Measurements from ENCODE around the gene ATRN.

Gene ATRN

GRCh38 chr20:3658716-3659491 lies 188.1 kb downstream of the ATRN start:
- no peaks in the 10 kb centered on the region for H3K4me1 ChIP-seq (ENCODE audit: control insufficient read depth, insufficient read depth, low read length)
- peaks cover 53% of the 10 kb centered on the region for H3K27me3 ChIP-seq (ENCODE audit: control insufficient read depth, insufficient read depth, low read length)
- no peak overlapping the region for H3K4me3 ChIP-seq (ENCODE audit: low read depth, low read length)
- H3K36me3 ChIP-seq (ENCODE audit: control insufficient read depth, insufficient read depth, low read length) = no peaks in the 10 kb centered on the region
- H3K9ac ChIP-seq (ENCODE audit: low read depth, low read length) = no peak overlapping the region
- H3K27ac ChIP-seq (ENCODE audit: low read depth, low read length) = no peak overlapping the region
- no peaks in the 10 kb centered on the region for H3K9me3 ChIP-seq (ENCODE audit: control insufficient read depth, insufficient read depth, low read length)

GRCh38 chr20:3659492-3660261 lies 188.9 kb downstream of the ATRN start:
- no peaks in the 10 kb centered on the region for H3K4me1 ChIP-seq (ENCODE audit: control insufficient read depth, insufficient read depth, low read length)
- no peak overlapping the region for H3K4me3 ChIP-seq (ENCODE audit: low read depth, low read length)
- H3K27me3 ChIP-seq (ENCODE audit: control insufficient read depth, insufficient read depth, low read length) = peaks cover 56% of the 10 kb centered on the region
- H3K36me3 ChIP-seq (ENCODE audit: control insufficient read depth, insufficient read depth, low read length) = no peaks in the 10 kb centered on the region
- H3K27ac ChIP-seq (ENCODE audit: low read depth, low read length) = no peak overlapping the region
- H3K9ac ChIP-seq (ENCODE audit: low read depth, low read length) = no peak overlapping the region
- H3K9me3 ChIP-seq (ENCODE audit: control insufficient read depth, insufficient read depth, low read length) = no peaks in the 10 kb centered on the region

- Histone ChIP-seq H3K9ac (ENCODE audit: low read depth, low read length) (no peak overlapping the region), H3K27ac (ENCODE audit: low read depth, low read length) (no peak overlapping the region), H3K27me3 (ENCODE audit: control insufficient read depth, insufficient read depth, low read length) (peaks cover 56% of the 10 kb centered on the region), H3K4me1 (ENCODE audit: control insufficient read depth, insufficient read depth, low read length) (no peaks in the 10 kb centered on the region), H3K9me3 (ENCODE audit: control insufficient read depth, insufficient read depth, low read length) (no peaks in the 10 kb centered on the region), H3K4me3 (ENCODE audit: low read depth, low read length) (peak overlapping the region; percentile 9; the same call in 1 of the 2 replicates), H3K36me3 (ENCODE audit: control insufficient read depth, insufficient read depth, low read length) (no peaks in the 10 kb centered on the region)
Observed at GRCh38 chr20:3660262-3661059, 189.6 kb downstream of the ATRN start.

- Histone ChIP-seq H3K27ac (ENCODE audit: low read depth, low read length) (no peak overlapping the region), H3K27me3 (ENCODE audit: control insufficient read depth, insufficient read depth, low read length) (peaks cover 56% of the 10 kb centered on the region), H3K36me3 (ENCODE audit: control insufficient read depth, insufficient read depth, low read length) (no peaks in the 10 kb centered on the region), H3K4me3 (ENCODE audit: low read depth, low read length) (peak overlapping the region; percentile 9; the same call in 1 of the 2 replicates), H3K4me1 (ENCODE audit: control insufficient read depth, insufficient read depth, low read length) (no peaks in the 10 kb centered on the region), H3K9me3 (ENCODE audit: control insufficient read depth, insufficient read depth, low read length) (no peaks in the 10 kb centered on the region), H3K9ac (ENCODE audit: low read depth, low read length) (no peak overlapping the region)
Observed at GRCh38 chr20:3661060-3661813, 190.4 kb downstream of the ATRN start.

- H3K27me3 ChIP-seq (ENCODE audit: control insufficient read depth, insufficient read depth, low read length) = peaks cover 56% of the 10 kb centered on the region
- H3K36me3 ChIP-seq (ENCODE audit: control insufficient read depth, insufficient read depth, low read length) = no peaks in the 10 kb centered on the region
- H3K27ac ChIP-seq (ENCODE audit: low read depth, low read length) = no peak overlapping the region
- H3K4me3 ChIP-seq (ENCODE audit: low read depth, low read length) = no peak overlapping the region
- H3K9ac ChIP-seq (ENCODE audit: low read depth, low read length) = no peak overlapping the region
- H3K4me1 ChIP-seq (ENCODE audit: control insufficient read depth, insufficient read depth, low read length) = peaks cover under 1% of the 10 kb centered on the region; the same call in 1 of the 2 replicates
- H3K9me3 ChIP-seq (ENCODE audit: control insufficient read depth, insufficient read depth, low read length) = no peaks in the 10 kb centered on the region
Observed at GRCh38 chr20:3661814-3662665, 191.2 kb downstream of the ATRN start.

GRCh38 chr20:3663031-3663701 lies 192.3 kb downstream of the ATRN start, which contains the start of gene GFRA4:
Gene GFRA4, minus strand, starts transcription at chr20:3663399. Its CDS starts 0 bp downstream, at chr20:3663399.
- H3K27me3 ChIP-seq (ENCODE audit: control insufficient read depth, insufficient read depth, low read length) = peaks cover 56% of the 10 kb centered on the region
- H3K4me1 ChIP-seq (ENCODE audit: control insufficient read depth, insufficient read depth, low read length) = peaks cover 3% of the 10 kb centered on the region; the same call in 1 of the 2 replicates
- no peak within 1 kb of the TSS for H3K27ac ChIP-seq (ENCODE audit: low read depth, low read length)
- no peaks in the 10 kb centered on the region for H3K36me3 ChIP-seq (ENCODE audit: control insufficient read depth, insufficient read depth, low read length)
- H3K9ac ChIP-seq (ENCODE audit: low read depth, low read length) = no peak within 1 kb of the TSS
- H3K4me3 ChIP-seq (ENCODE audit: low read depth, low read length) = no peak within 1 kb of the TSS
- H3K9me3 ChIP-seq (ENCODE audit: control insufficient read depth, insufficient read depth, low read length) = no peaks in the 10 kb centered on the region

- Histone ChIP-seq H3K36me3 (ENCODE audit: control insufficient read depth, insufficient read depth, low read length) (no peaks in the 10 kb centered on the region), H3K9me3 (ENCODE audit: control insufficient read depth, insufficient read depth, low read length) (no peaks in the 10 kb centered on the region), H3K9ac (ENCODE audit: low read depth, low read length) (no peak overlapping the region), H3K4me1 (ENCODE audit: control insufficient read depth, insufficient read depth, low read length) (peaks cover 3% of the 10 kb centered on the region; the same call in 1 of the 2 replicates), H3K27ac (ENCODE audit: low read depth, low read length) (no peak overlapping the region), H3K4me3 (ENCODE audit: low read depth, low read length) (no peak overlapping the region), H3K27me3 (ENCODE audit: control insufficient read depth, insufficient read depth, low read length) (peaks cover 56% of the 10 kb centered on the region)
Observed at GRCh38 chr20:3663858-3664257, 193.0 kb downstream of the ATRN start.

- Histone ChIP-seq H3K9ac (ENCODE audit: low read depth, low read length) (no peak overlapping the region), H3K4me1 (ENCODE audit: control insufficient read depth, insufficient read depth, low read length) (peaks cover 3% of the 10 kb centered on the region; the same call in 1 of the 2 replicates), H3K27me3 (ENCODE audit: control insufficient read depth, insufficient read depth, low read length) (peaks cover 37% of the 10 kb centered on the region), H3K27ac (ENCODE audit: low read depth, low read length) (no peak overlapping the region), H3K4me3 (ENCODE audit: low read depth, low read length) (no peak overlapping the region), H3K9me3 (ENCODE audit: control insufficient read depth, insufficient read depth, low read length) (no peaks in the 10 kb centered on the region), H3K36me3 (ENCODE audit: control insufficient read depth, insufficient read depth, low read length) (no peaks in the 10 kb centered on the region)
Observed at GRCh38 chr20:3667434-3668037, 196.7 kb downstream of the ATRN start.

- Histone ChIP-seq H3K9me3 (ENCODE audit: control insufficient read depth, insufficient read depth, low read length) (no peaks in the 10 kb centered on the region), H3K36me3 (ENCODE audit: control insufficient read depth, insufficient read depth, low read length) (no peaks in the 10 kb centered on the region), H3K4me3 (ENCODE audit: low read depth, low read length) (no peak overlapping the region), H3K9ac (ENCODE audit: low read depth, low read length) (no peak overlapping the region), H3K27ac (ENCODE audit: low read depth, low read length) (no peak overlapping the region), H3K4me1 (ENCODE audit: control insufficient read depth, insufficient read depth, low read length) (peaks cover 3% of the 10 kb centered on the region; the same call in 1 of the 2 replicates), H3K27me3 (ENCODE audit: control insufficient read depth, insufficient read depth, low read length) (peaks cover 33% of the 10 kb centered on the region)
Observed at GRCh38 chr20:3669710-3670367, 199.0 kb downstream of the ATRN start.
